GM21390 (cell line): ENCODE results near the gene OR4D1.

Source experiments
- ATAC-seq: cut with Tn5 transposase; IDR thresholded peaks from one replicate; pipeline ENCODE4 v1.9.1; 2021; ENCODE audit not compliant: unreplicated experiment

The OR4D1 gene

DNA sequence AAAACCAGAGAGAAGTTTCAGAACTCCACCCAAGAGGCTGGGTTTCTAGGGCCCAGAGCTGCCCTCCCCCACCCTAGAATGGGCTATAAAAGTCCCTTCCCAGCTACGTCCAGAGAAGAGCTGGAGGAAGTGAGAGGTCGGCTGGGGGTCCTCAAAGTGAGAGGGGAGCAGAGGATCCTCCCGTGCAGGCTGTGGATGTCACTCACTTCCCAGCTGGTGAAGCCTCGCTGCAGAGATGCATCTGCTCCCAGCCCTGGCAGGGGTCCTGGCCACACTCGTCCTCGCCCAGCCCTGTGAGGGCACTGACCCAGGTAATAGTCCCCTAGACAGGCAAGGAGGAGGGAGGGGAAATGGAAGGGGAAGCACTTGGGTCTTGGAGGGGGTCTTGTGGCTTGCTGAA lies 44.4 kb downstream of the OR4D1 start, which contains the start of gene EPX:
Gene EPX (plus strand): TSS at position 115 of the 400 bp plus-strand sequence. CDS start 121 bp downstream, at position 236.
- ATAC-seq, result no peak

- no peak for ATAC-seq
These were observed 45.6 kb downstream of the OR4D1 start for GRCh38 chr17:58193641-58194255.

DNA sequence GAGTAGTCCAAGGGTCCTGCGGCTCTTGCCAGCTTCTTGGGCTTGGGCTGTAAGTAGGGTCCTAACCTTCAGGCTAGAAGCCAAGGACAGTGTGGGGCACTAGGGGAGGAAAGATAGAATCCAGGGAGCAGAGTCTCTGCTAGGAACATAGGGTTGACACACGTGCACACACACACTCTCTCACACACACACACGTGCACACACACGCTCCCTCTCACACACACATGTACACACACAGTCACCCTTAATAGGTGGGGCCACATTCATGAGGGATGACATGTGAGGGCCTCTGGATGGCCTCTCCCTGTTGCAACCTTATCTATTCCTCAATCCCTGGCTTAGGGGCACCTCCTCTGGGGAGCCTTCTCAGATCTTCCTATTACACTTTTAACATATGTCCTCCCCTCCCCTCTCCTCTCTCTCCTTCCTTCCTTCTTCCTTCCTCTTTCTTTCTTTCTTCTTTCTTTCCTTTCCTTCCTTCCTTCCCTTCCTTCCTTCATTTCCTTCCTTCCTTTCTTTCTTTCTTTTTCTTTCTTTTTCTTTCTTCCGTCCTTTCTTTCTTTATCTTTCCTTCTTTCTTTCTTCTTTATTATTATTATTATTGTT lies 47.4 kb downstream of the OR4D1 start:
- ATAC-seq, result no peak

DNA sequence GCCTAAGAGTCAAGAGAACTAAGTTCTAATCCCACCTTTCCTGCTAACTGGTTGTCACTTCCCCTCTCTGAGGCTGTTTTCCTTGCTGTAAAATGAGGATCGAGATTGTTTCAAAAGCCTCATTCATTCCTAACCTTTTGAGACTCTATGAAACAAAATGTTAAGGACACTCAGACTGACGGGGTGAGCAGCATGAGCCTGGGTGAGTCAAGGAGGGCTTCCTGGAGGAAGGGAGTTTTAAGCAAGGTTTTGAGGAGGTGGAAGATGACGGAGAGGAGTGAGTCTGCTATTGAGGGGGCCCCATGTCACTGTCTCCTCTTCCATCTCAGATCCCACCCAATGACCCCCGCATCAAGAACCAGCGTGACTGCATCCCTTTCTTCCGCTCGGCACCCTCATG lies 48.4 kb downstream of the OR4D1 start:
- no peak for ATAC-seq

DNA sequence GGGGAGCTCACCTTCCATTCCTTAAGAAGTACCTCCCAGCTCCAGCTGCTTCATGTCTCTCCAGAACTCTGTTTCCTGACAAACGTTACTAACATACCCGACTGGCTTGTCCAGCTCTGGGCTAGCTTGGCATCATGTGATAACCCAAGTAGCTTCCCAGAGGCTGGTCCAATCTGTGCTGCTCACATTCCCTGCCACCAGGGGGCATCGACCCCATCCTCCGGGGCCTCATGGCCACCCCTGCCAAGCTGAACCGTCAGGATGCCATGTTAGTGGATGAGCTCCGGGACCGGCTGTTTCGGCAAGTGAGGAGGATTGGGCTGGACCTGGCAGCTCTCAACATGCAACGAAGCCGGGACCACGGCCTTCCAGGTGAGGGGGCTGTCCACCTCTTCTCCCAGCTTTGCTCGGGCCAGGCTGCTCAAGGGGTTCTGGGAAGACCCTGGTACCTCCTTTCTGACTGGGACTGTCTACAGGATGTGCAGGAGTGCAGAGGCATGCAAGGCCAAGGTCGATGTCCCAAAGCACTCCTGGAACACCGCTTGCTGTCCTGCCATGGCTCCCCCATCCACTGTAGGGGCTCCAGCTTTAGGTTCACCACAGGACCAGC lies 51.9 kb downstream of the OR4D1 start:
- ATAC-seq, result no peak

DNA sequence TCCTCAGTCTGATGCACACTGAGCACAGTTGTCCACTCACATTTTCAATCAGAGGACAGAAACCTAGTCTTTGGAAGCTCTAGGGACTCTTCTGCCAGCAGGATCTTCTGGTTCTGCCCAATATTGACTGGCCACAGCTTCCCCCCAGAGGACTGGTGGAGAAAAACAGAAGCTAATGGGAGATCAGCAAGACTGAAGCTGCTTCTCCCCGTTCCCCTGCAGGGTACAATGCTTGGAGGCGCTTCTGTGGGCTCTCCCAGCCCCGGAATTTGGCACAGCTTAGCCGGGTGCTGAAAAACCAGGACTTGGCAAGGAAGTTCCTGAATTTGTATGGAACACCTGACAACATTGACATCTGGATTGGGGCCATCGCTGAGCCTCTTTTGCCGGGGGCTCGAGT lies 54.7 kb downstream of the OR4D1 start:
- ATAC-seq, result no peak

GRCh38 chr17:58204796-58205195 lies 56.6 kb downstream of the OR4D1 start:
- no peak for ATAC-seq

DNA sequence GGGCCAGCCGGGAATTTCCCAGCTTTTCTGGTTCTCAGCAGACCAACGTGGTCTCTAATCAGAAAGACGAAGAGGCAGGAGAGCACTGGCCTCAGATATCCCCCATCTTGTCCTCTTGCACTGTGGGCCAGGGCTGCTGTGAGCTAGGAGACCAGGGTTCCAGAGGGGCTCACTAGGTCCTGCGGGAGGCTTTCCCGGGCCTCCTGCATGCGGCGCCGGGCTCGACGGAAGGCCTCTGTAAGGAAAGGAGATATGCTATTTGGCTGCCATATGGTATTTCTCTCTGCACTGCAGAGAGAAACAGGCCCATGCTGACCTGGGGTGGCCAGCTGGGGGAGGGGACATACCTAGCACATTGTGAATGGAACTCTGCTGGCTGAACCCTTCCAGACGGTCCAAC lies 57.8 kb downstream of the OR4D1 start:
- ATAC-seq, result no peak

GRCh38 chr17:58207451-58207850 lies 59.3 kb downstream of the OR4D1 start:
- ATAC-seq, result no peak

DNA sequence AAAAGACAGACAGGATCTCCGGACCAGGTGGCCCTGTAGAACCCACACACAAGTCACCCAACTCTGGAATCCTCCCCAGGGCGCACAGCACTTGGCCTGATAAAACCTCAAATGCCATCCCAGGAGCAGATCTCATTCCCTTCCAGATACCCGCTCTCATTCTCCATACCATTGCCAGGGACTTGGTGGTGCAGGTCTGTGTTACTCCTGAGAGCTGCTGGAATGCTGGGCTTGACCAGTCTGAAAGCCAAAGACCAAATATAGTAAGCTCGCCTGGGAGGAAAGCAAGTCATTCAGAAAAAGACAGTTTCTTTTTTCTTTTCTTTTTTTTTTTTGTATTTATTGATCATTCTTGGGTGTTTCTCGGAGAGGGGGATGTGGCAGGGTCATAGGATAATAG lies 60.2 kb downstream of the OR4D1 start:
- no peak for ATAC-seq
